Activated CD8-positive, alpha-beta memory T cell treated with anti-CD3 and anti-CD28 coated beads, Interleukin-2, amount 10 ng/mL, durations not matched to agents 7 days and 5 days (primary cell): Measurements from ENCODE around the gene CFI. TPM values are rescaled to one million over a fixed set of nuclear protein-coding genes. Genes with fewer than 3 reads are reported as not detected.
A peak's percentile ranks its signal among the peaks of the same experiment; 100 is the strongest.

Experiments
- ATAC-seq: fragments of 150-1000 bp; cut with Tn5 transposase; one replicate; pipeline ENCODE4 v1.10.0; 2021; ENCODE audit warnings: moderate library complexity
- CTCF ChIA-PET: fragments of 350-600 bp; sonication (Branson Sonifier 250); formaldehyde crosslinking; loops from one replicate; lab custom pipeline; 2021; ENCODE audit warnings: antibody characterized with exemption; lab: Charles Lee
- DNase-seq: peaks from one replicate; pipeline ENCODE4 v3.0.0-alpha.2; 2020
- H3K27ac Mint-ChIP-seq: one replicate; pipeline ENCODE4 v1.8.0; 2021; ENCODE audit warnings: mild to moderate bottlenecking, mixed read lengths
- H3K27me3 Mint-ChIP-seq: one replicate; pipeline ENCODE4 v1.8.0; 2021; ENCODE audit warnings: mixed read lengths
- H3K36me3 Mint-ChIP-seq: one replicate; pipeline ENCODE4 v1.8.0; 2021; ENCODE audit warnings: mild to moderate bottlenecking, mixed read lengths
- H3K4me1 Mint-ChIP-seq: one replicate; pipeline ENCODE4 v1.8.0; 2021; ENCODE audit warnings: mixed read lengths
- H3K4me3 Mint-ChIP-seq: one replicate; pipeline ENCODE4 v1.8.0; 2021; ENCODE audit warnings: mild to moderate bottlenecking, moderate library complexity, mixed read lengths
- H3K9me3 Mint-ChIP-seq: one replicate; pipeline ENCODE4 v1.8.0; 2022; ENCODE audit warnings: low read depth, mixed read lengths
- total RNA-seq, 2 experiments: library from RNA; stranded (reverse); gene quantifications; one replicate each; pipeline ENCODE4 v1.2.3, GENCODE V29; 2021

The CFI gene
- total RNA-seq, 2 experiments from 2014 or later = 0.26 TPM; not detected in 1

GRCh38 chr4:109764789-109765402 is 36.9 kb downstream of the CFI start:
- Mint-ChIP-seq H3K4me3 (no peak overlapping the region), H3K4me1 (peaks cover 5% of the 10 kb centered on the region), H3K27me3 (peaks cover 10% of the 10 kb centered on the region), H3K27ac (no peak overlapping the region), H3K9me3 (no peaks in the 10 kb centered on the region), H3K36me3 (no peaks in the 10 kb centered on the region)
- no peak for DNase-seq
- no peak for ATAC-seq
- CTCF ChIA-PET = no interaction called here

GRCh38 chr4:109764376-109764775 is 37.4 kb downstream of the CFI start:
- DNase-seq (no peak), ATAC-seq (no peak)
- Mint-ChIP-seq H3K36me3 (no peaks in the 10 kb centered on the region), H3K4me1 (peaks cover 5% of the 10 kb centered on the region), H3K9me3 (no peaks in the 10 kb centered on the region), H3K4me3 (no peak overlapping the region), H3K27me3 (peaks cover 7% of the 10 kb centered on the region), H3K27ac (no peak overlapping the region)
- CTCF ChIA-PET = no interaction called here

- no peak overlapping the region for H3K27ac Mint-ChIP-seq
- ATAC-seq (peak; percentile 47), DNase-seq (no peak)
- no peaks in the 10 kb centered on the region for H3K9me3 Mint-ChIP-seq
- no peak overlapping the region for H3K4me3 Mint-ChIP-seq
- peaks cover 5% of the 10 kb centered on the region for H3K4me1 Mint-ChIP-seq
- peaks cover 14% of the 10 kb centered on the region for H3K27me3 Mint-ChIP-seq
- CTCF ChIA-PET = no interaction called here
- H3K36me3 Mint-ChIP-seq = no peaks in the 10 kb centered on the region
Measured at GRCh38 chr4:109760682-109761081, 41.1 kb downstream of the CFI start.

- ATAC-seq (no peak), DNase-seq (no peak)
- Mint-ChIP-seq H3K36me3 (no peaks in the 10 kb centered on the region), H3K4me1 (peaks cover under 1% of the 10 kb centered on the region), H3K27me3 (peaks cover 10% of the 10 kb centered on the region), H3K4me3 (no peak overlapping the region), H3K27ac (no peak overlapping the region), H3K9me3 (no peaks in the 10 kb centered on the region)
- CTCF ChIA-PET = interaction anchor here (0.6 to 0.9 kb wide), 2 partner anchors 25 to 500 kb away, joined by 4 read pairs; no protein-coding TSS in a partner anchor
Measured at GRCh38 chr4:109755656-109756055, 46.1 kb downstream of the CFI start.

- Mint-ChIP-seq H3K4me3 (no peak overlapping the region), H3K36me3 (no peaks in the 10 kb centered on the region), H3K9me3 (no peaks in the 10 kb centered on the region), H3K27ac (no peak overlapping the region), H3K27me3 (peaks cover 12% of the 10 kb centered on the region), H3K4me1 (no peaks in the 10 kb centered on the region)
- DNase-seq = no peak
- peak; percentile 79 for ATAC-seq
- CTCF ChIA-PET = interaction anchor here (0.7 to 0.9 kb wide), 3 partner anchors 15 to 70 kb away, joined by 3 to 4 read pairs (median 3); no protein-coding TSS in a partner anchor
Measured at GRCh38 chr4:109754093-109754857, 47.5 kb downstream of the CFI start.

GRCh38 chr4:109752525-109752924 is 49.3 kb downstream of the CFI start:
- Mint-ChIP-seq H3K4me1 (no peaks in the 10 kb centered on the region), H3K27me3 (peaks cover 17% of the 10 kb centered on the region), H3K27ac (no peak overlapping the region), H3K36me3 (no peaks in the 10 kb centered on the region), H3K9me3 (no peaks in the 10 kb centered on the region), H3K4me3 (no peak overlapping the region)
- DNase-seq (no peak), ATAC-seq (no peak)
- CTCF ChIA-PET = no interaction called here

GRCh38 chr4:109751852-109752251 is 49.9 kb downstream of the CFI start:
- peaks cover 14% of the 10 kb centered on the region for H3K27me3 Mint-ChIP-seq
- ATAC-seq (no peak), DNase-seq (no peak)
- no peak overlapping the region for H3K27ac Mint-ChIP-seq
- H3K9me3 Mint-ChIP-seq = no peaks in the 10 kb centered on the region
- CTCF ChIA-PET = no interaction called here
- no peaks in the 10 kb centered on the region for H3K4me1 Mint-ChIP-seq
- H3K4me3 Mint-ChIP-seq = no peak overlapping the region
- no peaks in the 10 kb centered on the region for H3K36me3 Mint-ChIP-seq

- ATAC-seq (no peak), DNase-seq (no peak)
- Mint-ChIP-seq H3K4me1 (no peaks in the 10 kb centered on the region), H3K4me3 (no peak overlapping the region), H3K27ac (no peak overlapping the region), H3K9me3 (no peaks in the 10 kb centered on the region), H3K27me3 (peaks cover 14% of the 10 kb centered on the region), H3K36me3 (no peaks in the 10 kb centered on the region)
- CTCF ChIA-PET = no interaction called here
Measured at GRCh38 chr4:109750652-109751244, 51.1 kb downstream of the CFI start.

- Mint-ChIP-seq H3K4me3 (no peak overlapping the region), H3K27ac (no peak overlapping the region), H3K36me3 (no peaks in the 10 kb centered on the region), H3K27me3 (peaks cover 11% of the 10 kb centered on the region), H3K9me3 (no peaks in the 10 kb centered on the region), H3K4me1 (no peaks in the 10 kb centered on the region)
- CTCF ChIA-PET = no interaction called here
- DNase-seq = no peak
- ATAC-seq = no peak
Measured at GRCh38 chr4:109749388-109750082, 52.3 kb downstream of the CFI start.

GRCh38 chr4:109748114-109748513 is 53.7 kb downstream of the CFI start:
- Mint-ChIP-seq H3K36me3 (no peaks in the 10 kb centered on the region), H3K4me1 (no peaks in the 10 kb centered on the region)
- ATAC-seq = no peak

GRCh38 chr4:109746728-109747127 is 55.1 kb downstream of the CFI start:
- CTCF ChIA-PET = no interaction called here
- no peaks in the 10 kb centered on the region for H3K4me1 Mint-ChIP-seq
- no peak overlapping the region for H3K27ac Mint-ChIP-seq
- H3K9me3 Mint-ChIP-seq = no peaks in the 10 kb centered on the region
- H3K36me3 Mint-ChIP-seq = no peaks in the 10 kb centered on the region
- no peak overlapping the region for H3K4me3 Mint-ChIP-seq
- peaks cover 19% of the 10 kb centered on the region for H3K27me3 Mint-ChIP-seq
- ATAC-seq = no peak
- DNase-seq = no peak

More at GRCh38 chr4:109748114-109748513, 53.7 kb downstream of the CFI start:
- Mint-ChIP-seq H3K27ac (no peak overlapping the region), H3K27me3 (peaks cover 15% of the 10 kb centered on the region), H3K4me3 (no peak overlapping the region), H3K9me3 (no peaks in the 10 kb centered on the region)
- CTCF ChIA-PET = no interaction called here
- DNase-seq = no peak

- no peaks in the 10 kb centered on the region for H3K9me3 Mint-ChIP-seq
- CTCF ChIA-PET = no interaction called here
Measured at GRCh38 chr4:109745830-109746229, 56.0 kb downstream of the CFI start.

GRCh38 chr4:109739547-109739946 is 62.3 kb downstream of the CFI start:
- Mint-ChIP-seq H3K4me1 (no peaks in the 10 kb centered on the region), H3K27ac (no peak overlapping the region), H3K27me3 (peaks cover 16% of the 10 kb centered on the region), H3K9me3 (no peaks in the 10 kb centered on the region), H3K4me3 (no peak overlapping the region), H3K36me3 (no peaks in the 10 kb centered on the region)
- CTCF ChIA-PET = interaction anchor here (0.5 to 1.2 kb wide), 2 partner anchors 10 to 15 kb away, joined by 3 read pairs; no protein-coding TSS in a partner anchor
- ATAC-seq (no peak), DNase-seq (no peak)

More at GRCh38 chr4:109745830-109746229, 56.0 kb downstream of the CFI start:
- DNase-seq (no peak), ATAC-seq (no peak)
- Mint-ChIP-seq H3K27me3 (peaks cover 19% of the 10 kb centered on the region), H3K4me1 (no peaks in the 10 kb centered on the region), H3K27ac (no peak overlapping the region), H3K4me3 (no peak overlapping the region), H3K36me3 (no peaks in the 10 kb centered on the region)
